22Rv1 (cell line): ENCODE measurements around the gene PRDX1.

Source experiments
- CTCF ChIP-seq: fragments of 450-650 bp; IDR thresholded peaks from 2 replicates; pipeline ENCODE4 v1.5.1; 2017; ENCODE audit warnings: mild to moderate bottlenecking
- ZFX ChIP-seq: fragments of 450-650 bp; IDR thresholded peaks from 2 replicates; pipeline ENCODE4 v1.6.1; 2017; ENCODE audit warnings: antibody characterized with exemption, borderline replicate concordance

DNA sequence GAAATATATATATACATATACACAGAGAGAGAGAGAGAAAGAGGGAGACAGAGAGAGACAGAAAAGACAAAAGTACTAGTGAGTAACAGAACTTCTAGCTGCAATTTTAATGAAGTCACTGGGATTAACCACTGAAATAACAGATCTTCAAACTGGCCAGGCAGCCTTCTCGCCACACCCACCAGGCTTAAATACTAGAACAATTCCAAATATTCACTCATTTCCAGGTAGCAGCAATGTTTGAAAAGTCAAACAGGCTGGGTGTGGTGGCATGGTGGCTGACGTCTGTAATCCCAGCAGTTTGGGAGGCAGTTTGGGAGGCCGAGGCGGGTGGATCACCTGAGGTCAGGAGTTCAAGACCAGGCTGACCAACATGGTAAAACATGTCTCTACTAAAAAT lies 5.2 kb downstream of the PRDX1 start:
- no peak for TF ChIP-seq CTCF
- no peak for TF ChIP-seq ZFX
